SK-N-SH treated with all-trans-retinoic acid at 6 μM for 48 hours (cell line): ENCODE data around the gene CLSTN2.

Experiments
- ATAC-seq: fragments of 200-7000 bp; cut with Tn5 transposase; 3 replicates; pipeline ENCODE4 v1.9.1; 2020; ENCODE audit warnings: mild to moderate bottlenecking, moderate library complexity
- ARNTL ChIP-seq: fragments of 450-650 bp; formaldehyde crosslinking; IDR thresholded peaks from 2 replicates; pipeline ENCODE4 v1.5.0; 2020; ENCODE audit warnings: low read depth, mild to moderate bottlenecking, moderate library complexity, borderline replicate concordance
- BACH2 ChIP-seq: fragments of 250-450 bp; sonication (Bioruptor Pico); IDR thresholded peaks from 2 replicates; pipeline ENCODE4 v1.9.0; 2021; ENCODE audit warnings: mild to moderate bottlenecking, borderline replicate concordance
- CSDC2 ChIP-seq: fragments of 250-450 bp; sonication (Bioruptor Pico); IDR thresholded peaks from 2 replicates; pipeline ENCODE4 v1.5.0; 2020; ENCODE audit warnings: mild to moderate bottlenecking, moderate library complexity
- ESRRG ChIP-seq: fragments of 250-450 bp; sonication (Bioruptor Pico); IDR thresholded peaks from 2 replicates; pipeline ENCODE4 v1.6.1; 2021; ENCODE audit warnings: mild to moderate bottlenecking
- GLIS3 ChIP-seq: fragments of 250-450 bp; sonication (Bioruptor Pico); IDR thresholded peaks from 2 replicates; pipeline ENCODE4 v1.5.0; 2020; ENCODE audit warnings: mild to moderate bottlenecking, moderate library complexity
- ISL1 ChIP-seq: fragments of 250-450 bp; sonication (Bioruptor Pico); IDR thresholded peaks from 2 replicates; pipeline ENCODE4 v2.1.2; 2022; ENCODE audit warnings: mild to moderate bottlenecking, moderate library complexity
- OSR1 ChIP-seq: fragments of 250-450 bp; sonication (Bioruptor Pico); IDR thresholded peaks from 2 replicates; pipeline ENCODE4 v1.8.0; 2022; ENCODE audit warnings: moderate library complexity, mild to moderate bottlenecking, inconsistent platforms
- PPARA ChIP-seq: fragments of 250-450 bp; sonication (Bioruptor Pico); IDR thresholded peaks from 2 replicates; pipeline ENCODE4 v1.5.0; 2020; ENCODE audit warnings: mild to moderate bottlenecking, borderline replicate concordance
- RARB ChIP-seq: fragments of 250-450 bp; sonication (Bioruptor Pico); IDR thresholded peaks from 2 replicates; pipeline ENCODE4 v1.8.0; 2021; ENCODE audit warnings: mild to moderate bottlenecking, moderate library complexity
- TCF4 ChIP-seq: fragments of 250-450 bp; sonication (Bioruptor Pico); IDR thresholded peaks from 2 replicates; pipeline ENCODE4 v1.8.0; 2021; ENCODE audit warnings: mild to moderate bottlenecking, moderate library complexity, borderline replicate concordance
- TOX ChIP-seq: fragments of 250-450 bp; sonication (Bioruptor Pico); IDR thresholded peaks from 2 replicates; pipeline ENCODE4 v1.8.0; 2021; ENCODE audit warnings: mild to moderate bottlenecking, moderate library complexity, borderline replicate concordance
- ZC3H10 ChIP-seq: fragments of 250-450 bp; sonication (Bioruptor Pico); IDR thresholded peaks from 2 replicates; pipeline ENCODE4 v1.5.1; 2021; ENCODE audit warnings: mild to moderate bottlenecking, moderate library complexity
- ZFP3 ChIP-seq: fragments of 250-450 bp; sonication (Bioruptor Pico); IDR thresholded peaks from 2 replicates; pipeline ENCODE4 v1.5.0; 2020; ENCODE audit warnings: mild to moderate bottlenecking, moderate library complexity
- ZFP30 ChIP-seq: fragments of 450-650 bp; formaldehyde crosslinking; IDR thresholded peaks from 2 replicates; pipeline ENCODE4 v1.5.0; 2022; ENCODE audit warnings: mild to moderate bottlenecking, moderate library complexity
- ZNF565 ChIP-seq: fragments of 450-650 bp; formaldehyde crosslinking; conservative IDR thresholded peaks from 2 replicates; pipeline ENCODE4 v1.5.0; 2020; ENCODE audit warnings: low read depth, mild to moderate bottlenecking, moderate library complexity
- ZNF8 ChIP-seq: fragments of 450-650 bp; formaldehyde crosslinking; IDR thresholded peaks from 2 replicates; pipeline ENCODE4 v1.5.0; 2020; ENCODE audit warnings: mild to moderate bottlenecking, moderate library complexity
- TF ChIP-seq, protein P1 (sequence below): fragments of 250-450 bp; sonication (Bioruptor Pico); IDR thresholded peaks from 2 replicates; pipeline ENCODE4 v1.5.1; 2021; ENCODE audit warnings: mild to moderate bottlenecking, moderate library complexity
- TF ChIP-seq, protein P2 (sequence below): fragments of 250-450 bp; sonication (Bioruptor Pico); IDR thresholded peaks from 2 replicates; pipeline ENCODE4 v1.8.0; 2021; ENCODE audit warnings: low read depth, mild to moderate bottlenecking, moderate library complexity, borderline replicate concordance
- TF ChIP-seq, protein P3 (sequence below): fragments of 250-450 bp; sonication (Bioruptor Pico); IDR thresholded peaks from 2 replicates; pipeline ENCODE4 v1.5.1; 2020; ENCODE audit warnings: low read depth, mild to moderate bottlenecking, moderate library complexity
- TF ChIP-seq, protein P4 (sequence below): fragments of 250-450 bp; sonication (Bioruptor Pico); IDR thresholded peaks from 2 replicates; pipeline ENCODE4 v1.8.0; 2020; ENCODE audit warnings: mild to moderate bottlenecking, moderate library complexity, borderline replicate concordance

The CLSTN2 gene

DNA sequence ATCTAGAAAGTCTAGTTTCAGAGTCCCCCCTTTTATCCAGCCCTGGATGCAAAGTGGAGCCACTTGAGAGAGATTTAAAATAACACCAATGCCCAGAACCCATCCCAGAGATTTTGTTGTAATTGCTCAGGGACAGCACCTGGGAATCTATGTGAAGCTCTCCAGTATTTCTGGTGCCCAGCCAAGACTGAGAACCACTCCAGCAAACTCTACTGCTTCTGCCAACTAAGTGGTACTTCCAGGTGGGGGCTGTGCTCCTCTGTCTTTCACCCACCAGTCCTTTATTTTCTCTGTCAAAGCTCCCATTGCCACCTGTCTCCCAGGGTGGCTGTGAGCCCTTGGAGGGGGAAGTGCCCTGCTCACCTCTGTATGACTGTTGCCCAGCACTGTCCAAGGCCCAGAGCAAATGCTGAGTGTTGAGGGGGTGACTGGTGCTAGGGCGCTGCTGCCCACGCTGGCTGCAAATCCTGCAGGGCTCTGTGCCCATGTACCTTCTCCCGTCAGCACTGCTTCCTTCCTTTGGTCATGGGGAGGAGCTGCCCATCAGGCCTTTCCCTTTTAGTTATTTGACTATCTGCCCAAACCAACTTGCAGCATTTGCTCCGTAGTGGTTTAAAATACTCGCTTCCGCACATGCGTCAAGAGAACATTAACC is 9.4 kb downstream of the CLSTN2 start:
- TF ChIP-seq ZNF8 (CRISPR knock-in tag): no peak
- no peak for TF ChIP-seq CSDC2
- TF ChIP-seq, protein P1, sequence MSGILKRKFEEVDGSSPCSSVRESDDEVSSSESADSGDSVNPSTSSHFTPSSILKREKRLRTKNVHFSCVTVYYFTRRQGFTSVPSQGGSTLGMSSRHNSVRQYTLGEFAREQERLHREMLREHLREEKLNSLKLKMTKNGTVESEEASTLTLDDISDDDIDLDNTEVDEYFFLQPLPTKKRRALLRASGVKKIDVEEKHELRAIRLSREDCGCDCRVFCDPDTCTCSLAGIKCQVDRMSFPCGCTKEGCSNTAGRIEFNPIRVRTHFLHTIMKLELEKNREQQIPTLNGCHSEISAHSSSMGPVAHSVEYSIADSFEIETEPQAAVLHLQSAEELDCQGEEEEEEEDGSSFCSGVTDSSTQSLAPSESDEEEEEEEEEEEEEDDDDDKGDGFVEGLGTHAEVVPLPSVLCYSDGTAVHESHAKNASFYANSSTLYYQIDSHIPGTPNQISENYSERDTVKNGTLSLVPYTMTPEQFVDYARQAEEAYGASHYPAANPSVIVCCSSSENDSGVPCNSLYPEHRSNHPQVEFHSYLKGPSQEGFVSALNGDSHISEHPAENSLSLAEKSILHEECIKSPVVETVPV (CRISPR knock-in tag): no peak
- no peak for TF ChIP-seq RARB (CRISPR knock-in tag)
- no peak for TF ChIP-seq ZFP30 (CRISPR knock-in tag)
- no peak for TF ChIP-seq TOX (CRISPR knock-in tag)
- TF ChIP-seq ZC3H10 (CRISPR knock-in tag): no peak
- TF ChIP-seq ISL1 (CRISPR knock-in tag): no peak
- TF ChIP-seq GLIS3 (CRISPR knock-in tag): no peak
- TF ChIP-seq ZNF565 (CRISPR knock-in tag): no peak
- TF ChIP-seq TCF4 (CRISPR knock-in tag): no peak
- no peak for ATAC-seq

DNA sequence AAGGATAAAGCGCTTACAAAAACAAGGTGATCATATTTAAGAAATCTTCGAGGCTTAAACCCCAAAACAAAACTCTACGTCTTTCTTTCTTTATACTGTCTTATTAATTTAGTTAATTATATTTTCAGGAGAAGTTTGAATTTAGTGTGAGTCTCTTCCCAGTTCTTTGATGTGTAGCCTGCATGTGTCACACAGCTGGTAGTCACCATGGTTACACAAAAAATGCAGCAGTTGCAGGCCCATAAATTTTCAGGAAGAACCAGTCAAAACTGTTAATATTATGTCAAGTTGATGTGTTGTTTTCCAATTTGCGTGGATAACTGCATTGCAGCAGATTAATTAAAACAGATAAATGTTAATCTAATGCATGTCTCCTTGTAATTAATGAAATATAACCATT is 10.4 kb downstream of the CLSTN2 start:
- no peak for ATAC-seq
- TF ChIP-seq PPARA: no peak

DNA sequence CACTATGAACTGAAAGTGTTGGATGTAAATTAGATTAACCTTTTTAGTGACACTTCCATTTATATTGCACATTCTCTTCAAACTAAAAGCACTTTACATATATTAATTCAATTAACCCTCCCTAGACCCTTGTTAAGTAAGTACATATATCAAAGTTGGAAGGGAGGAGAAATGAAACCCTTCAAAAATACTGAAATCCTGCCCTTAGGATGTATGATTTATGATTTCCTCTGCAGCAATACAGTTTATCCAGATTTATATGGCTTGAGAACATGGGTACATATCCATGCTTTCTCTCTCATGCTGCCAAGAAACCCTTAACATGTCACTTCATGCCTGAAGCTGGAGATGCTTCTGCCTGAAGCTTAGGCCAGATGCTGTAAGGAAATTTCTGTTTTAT is 11.0 kb downstream of the CLSTN2 start:
- TF ChIP-seq PPARA (no peak), GLIS3 (CRISPR knock-in tag) (no peak), CSDC2 (no peak), TCF4 (CRISPR knock-in tag) (no peak), TOX (CRISPR knock-in tag) (no peak), ZFP3 (CRISPR knock-in tag) (no peak)
- TF ChIP-seq, protein P2, sequence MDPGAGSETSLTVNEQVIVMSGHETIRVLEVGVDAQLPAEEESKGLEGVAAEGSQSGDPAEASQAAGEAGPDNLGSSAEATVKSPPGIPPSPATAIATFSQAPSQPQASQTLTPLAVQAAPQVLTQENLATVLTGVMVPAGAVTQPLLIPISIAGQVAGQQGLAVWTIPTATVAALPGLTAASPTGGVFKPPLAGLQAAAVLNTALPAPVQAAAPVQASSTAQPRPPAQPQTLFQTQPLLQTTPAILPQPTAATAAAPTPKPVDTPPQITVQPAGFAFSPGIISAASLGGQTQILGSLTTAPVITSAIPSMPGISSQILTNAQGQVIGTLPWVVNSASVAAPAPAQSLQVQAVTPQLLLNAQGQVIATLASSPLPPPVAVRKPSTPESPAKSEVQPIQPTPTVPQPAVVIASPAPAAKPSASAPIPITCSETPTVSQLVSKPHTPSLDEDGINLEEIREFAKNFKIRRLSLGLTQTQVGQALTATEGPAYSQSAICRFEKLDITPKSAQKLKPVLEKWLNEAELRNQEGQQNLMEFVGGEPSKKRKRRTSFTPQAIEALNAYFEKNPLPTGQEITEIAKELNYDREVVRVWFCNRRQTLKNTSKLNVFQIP (CRISPR knock-in tag): no peak
- TF ChIP-seq, protein P3, sequence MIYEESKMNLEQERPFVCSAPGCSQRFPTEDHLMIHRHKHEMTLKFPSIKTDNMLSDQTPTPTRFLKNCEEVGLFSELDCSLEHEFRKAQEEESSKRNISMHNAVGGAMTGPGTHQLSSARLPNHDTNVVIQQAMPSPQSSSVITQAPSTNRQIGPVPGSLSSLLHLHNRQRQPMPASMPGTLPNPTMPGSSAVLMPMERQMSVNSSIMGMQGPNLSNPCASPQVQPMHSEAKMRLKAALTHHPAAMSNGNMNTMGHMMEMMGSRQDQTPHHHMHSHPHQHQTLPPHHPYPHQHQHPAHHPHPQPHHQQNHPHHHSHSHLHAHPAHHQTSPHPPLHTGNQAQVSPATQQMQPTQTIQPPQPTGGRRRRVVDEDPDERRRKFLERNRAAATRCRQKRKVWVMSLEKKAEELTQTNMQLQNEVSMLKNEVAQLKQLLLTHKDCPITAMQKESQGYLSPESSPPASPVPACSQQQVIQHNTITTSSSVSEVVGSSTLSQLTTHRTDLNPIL (CRISPR knock-in tag): no peak
- TF ChIP-seq, protein P4, sequence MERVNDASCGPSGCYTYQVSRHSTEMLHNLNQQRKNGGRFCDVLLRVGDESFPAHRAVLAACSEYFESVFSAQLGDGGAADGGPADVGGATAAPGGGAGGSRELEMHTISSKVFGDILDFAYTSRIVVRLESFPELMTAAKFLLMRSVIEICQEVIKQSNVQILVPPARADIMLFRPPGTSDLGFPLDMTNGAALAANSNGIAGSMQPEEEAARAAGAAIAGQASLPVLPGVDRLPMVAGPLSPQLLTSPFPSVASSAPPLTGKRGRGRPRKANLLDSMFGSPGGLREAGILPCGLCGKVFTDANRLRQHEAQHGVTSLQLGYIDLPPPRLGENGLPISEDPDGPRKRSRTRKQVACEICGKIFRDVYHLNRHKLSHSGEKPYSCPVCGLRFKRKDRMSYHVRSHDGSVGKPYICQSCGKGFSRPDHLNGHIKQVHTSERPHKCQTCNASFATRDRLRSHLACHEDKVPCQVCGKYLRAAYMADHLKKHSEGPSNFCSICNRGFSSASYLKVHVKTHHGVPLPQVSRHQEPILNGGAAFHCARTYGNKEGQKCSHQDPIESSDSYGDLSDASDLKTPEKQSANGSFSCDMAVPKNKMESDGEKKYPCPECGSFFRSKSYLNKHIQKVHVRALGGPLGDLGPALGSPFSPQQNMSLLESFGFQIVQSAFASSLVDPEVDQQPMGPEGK (CRISPR knock-in tag): no peak
- TF ChIP-seq, all 23 proteins: peak for 0
- ATAC-seq: no peak

DNA sequence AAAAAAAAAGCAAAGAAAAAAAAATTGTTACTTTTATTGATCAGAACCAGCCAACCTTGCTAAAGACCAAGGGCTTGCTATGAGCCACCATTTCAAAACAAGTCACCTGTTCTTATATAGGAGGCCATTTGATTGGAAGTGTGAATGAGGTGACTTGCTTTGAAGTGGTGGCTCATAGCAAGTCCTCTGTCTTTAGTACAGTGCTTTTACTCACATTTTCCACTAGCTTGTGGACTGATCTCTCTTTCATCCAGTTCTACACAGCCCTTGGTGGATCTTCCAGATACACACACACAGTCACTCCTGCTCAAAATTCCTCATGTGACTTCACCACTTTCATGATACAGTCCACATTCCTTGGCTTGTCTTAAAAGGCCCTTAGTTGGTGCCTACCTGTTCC is 13.5 kb downstream of the CLSTN2 start:
- ATAC-seq: no peak
- no peak for TF ChIP-seq OSR1 (CRISPR knock-in tag)
- TF ChIP-seq ZNF8 (CRISPR knock-in tag): no peak
- no peak for TF ChIP-seq ZC3H10 (CRISPR knock-in tag)
- no peak for TF ChIP-seq ESRRG (CRISPR knock-in tag)
- TF ChIP-seq ARNTL: no peak
- TF ChIP-seq ZFP30 (CRISPR knock-in tag): no peak
- no peak for TF ChIP-seq RARB (CRISPR knock-in tag)
- no peak for TF ChIP-seq ZNF565 (CRISPR knock-in tag)
- TF ChIP-seq, all 23 proteins: peak for 0

DNA sequence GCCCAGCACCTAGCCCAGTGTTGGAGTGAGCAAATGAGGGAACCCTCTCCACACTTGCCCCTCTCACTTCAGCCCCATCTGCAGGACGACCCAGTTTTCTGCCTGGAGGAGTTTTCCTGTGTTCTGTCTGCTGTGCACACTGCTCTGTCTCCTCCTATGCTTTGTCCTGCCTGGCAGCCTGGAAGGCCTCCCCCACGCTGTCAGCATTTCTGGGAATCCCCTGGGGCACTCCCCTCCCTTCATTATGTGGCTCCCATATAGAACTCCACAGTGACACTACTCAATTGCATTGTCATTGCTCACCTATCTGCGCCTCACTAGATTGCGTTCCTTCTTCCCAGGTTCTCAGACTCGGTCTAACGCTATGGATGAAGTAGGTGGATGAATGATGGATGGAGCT is 13.9 kb downstream of the CLSTN2 start:
- no peak for ATAC-seq
- TF ChIP-seq ZC3H10 (CRISPR knock-in tag): no peak
- TF ChIP-seq GLIS3 (CRISPR knock-in tag): no peak
- no peak for TF ChIP-seq TOX (CRISPR knock-in tag)
- TF ChIP-seq RARB (CRISPR knock-in tag): no peak
- TF ChIP-seq, protein P1 (CRISPR knock-in tag): no peak
- TF ChIP-seq BACH2 (CRISPR knock-in tag): no peak
- TF ChIP-seq ZNF8 (CRISPR knock-in tag): no peak
- TF ChIP-seq CSDC2: no peak
